ENCODE measurements around the gene MUC6.
A peak's percentile ranks its signal among the peaks of the same experiment; 100 is the strongest.
"Not testable (repeated sequence)": the region's sequence is repeated elsewhere in the genome, so short reads cannot be mapped to it uniquely, and the experiment has no call there.

The MUC6 gene

GRCh38 chr11:987671-988070 is 48.8 kb downstream of the MUC6 start:
- no peak for DNase-seq (ENCODE audit: low spot score)

DNA sequence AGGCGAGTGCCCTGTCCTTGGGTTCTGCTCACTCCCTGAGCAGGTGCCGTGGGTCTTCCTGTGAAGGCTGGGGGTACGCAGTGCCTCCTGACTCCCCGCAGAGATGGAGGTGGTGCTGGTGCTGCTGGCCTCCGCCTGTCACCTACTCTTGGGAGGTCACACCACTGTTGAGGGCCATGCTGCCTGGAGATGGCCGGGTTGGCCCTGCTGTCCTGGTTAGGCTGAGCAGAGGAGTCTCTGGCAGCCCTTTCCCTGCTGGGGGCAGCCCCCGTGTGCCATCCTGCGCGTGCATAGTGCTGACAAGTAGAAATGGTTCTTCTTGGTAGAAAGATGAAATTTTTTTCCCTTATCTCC is 49.6 kb downstream of the MUC6 start:
- DNase-seq (ENCODE audit: low spot score): no peak

DNA sequence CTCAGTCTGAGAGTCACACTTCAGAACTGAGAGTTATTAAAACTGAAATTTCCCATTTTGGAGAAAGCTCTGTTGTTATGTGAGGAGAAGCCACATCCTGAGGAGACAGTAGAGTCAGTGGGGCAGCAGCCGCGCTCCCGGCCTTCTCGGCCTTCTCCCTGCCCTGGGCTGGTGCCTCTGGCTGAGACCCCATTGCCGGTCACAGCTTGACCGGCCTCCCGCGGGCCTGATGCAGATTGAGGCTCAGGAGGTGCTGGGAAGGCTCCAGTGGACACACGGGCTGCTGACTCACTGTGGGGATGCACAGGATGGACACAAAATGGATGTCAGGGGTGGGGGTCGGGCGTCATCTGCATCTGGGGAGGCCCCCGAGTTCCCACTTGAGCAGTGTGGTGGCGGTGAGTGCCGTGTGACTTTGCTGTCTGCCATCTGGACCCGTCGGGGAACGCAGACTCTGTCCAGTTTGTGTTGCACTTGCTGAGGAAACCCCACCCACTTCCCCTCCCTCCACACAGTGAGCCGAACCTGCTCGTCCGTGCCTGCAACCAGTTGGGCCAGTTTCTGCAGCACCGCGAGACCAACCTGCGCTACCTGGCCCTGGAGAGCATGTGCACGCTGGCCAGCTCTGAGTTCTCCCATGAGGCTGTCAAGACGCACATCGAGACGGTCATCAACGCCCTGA is 50.1 kb downstream of the MUC6 start:
- DNase-seq (ENCODE audit: low spot score): no peak

DNA sequence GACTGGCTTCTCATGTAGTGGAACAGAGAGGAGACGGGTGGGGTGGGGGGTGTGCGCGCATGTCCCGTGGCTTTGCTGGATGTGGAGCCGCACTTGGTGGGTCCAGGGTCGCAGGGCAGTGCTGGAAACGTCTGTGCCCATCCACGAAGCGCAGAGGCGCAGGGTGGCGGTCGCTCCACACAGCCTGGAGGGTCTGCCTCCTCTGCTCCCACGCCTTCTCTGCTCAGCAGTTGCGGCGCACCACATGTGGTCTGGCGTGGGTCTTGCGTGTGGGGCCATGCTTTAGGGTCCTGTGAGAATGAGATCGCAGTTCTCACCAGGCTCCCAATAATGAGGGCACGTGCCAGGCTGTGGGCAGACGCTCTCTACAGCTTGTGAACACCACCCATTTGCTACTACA is 50.7 kb downstream of the MUC6 start:
- DNase-seq (ENCODE audit: low spot score): no peak

- no peak for DNase-seq (ENCODE audit: low spot score)
These were observed 51.1 kb downstream of the MUC6 start for GRCh38 chr11:985406-985805.

- no peak for DNase-seq (ENCODE audit: low spot score)
These were observed 52.0 kb downstream of the MUC6 start for GRCh38 chr11:984546-984945.

DNA sequence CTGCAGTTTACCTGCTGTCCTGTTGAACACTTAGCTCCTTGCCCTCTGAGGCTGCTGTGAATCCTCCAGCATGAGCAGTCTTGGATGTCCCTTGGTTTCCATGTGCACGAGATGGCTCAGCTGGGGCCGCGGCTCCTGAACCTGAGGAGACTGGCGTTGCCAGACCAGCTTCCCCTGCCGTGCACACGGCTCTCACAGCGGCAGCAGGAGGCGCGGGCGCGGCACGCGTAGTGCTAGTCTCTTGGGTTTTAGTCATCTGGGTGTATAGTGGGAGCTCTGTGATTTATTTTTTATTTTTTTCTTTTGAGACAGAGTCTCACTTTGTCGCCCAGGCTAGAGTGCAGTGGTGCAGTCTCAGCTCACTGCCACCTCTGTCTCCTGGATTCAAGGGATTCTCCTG is 54.8 kb downstream of the MUC6 start:
- DNase-seq (ENCODE audit: low spot score): no peak

DNA sequence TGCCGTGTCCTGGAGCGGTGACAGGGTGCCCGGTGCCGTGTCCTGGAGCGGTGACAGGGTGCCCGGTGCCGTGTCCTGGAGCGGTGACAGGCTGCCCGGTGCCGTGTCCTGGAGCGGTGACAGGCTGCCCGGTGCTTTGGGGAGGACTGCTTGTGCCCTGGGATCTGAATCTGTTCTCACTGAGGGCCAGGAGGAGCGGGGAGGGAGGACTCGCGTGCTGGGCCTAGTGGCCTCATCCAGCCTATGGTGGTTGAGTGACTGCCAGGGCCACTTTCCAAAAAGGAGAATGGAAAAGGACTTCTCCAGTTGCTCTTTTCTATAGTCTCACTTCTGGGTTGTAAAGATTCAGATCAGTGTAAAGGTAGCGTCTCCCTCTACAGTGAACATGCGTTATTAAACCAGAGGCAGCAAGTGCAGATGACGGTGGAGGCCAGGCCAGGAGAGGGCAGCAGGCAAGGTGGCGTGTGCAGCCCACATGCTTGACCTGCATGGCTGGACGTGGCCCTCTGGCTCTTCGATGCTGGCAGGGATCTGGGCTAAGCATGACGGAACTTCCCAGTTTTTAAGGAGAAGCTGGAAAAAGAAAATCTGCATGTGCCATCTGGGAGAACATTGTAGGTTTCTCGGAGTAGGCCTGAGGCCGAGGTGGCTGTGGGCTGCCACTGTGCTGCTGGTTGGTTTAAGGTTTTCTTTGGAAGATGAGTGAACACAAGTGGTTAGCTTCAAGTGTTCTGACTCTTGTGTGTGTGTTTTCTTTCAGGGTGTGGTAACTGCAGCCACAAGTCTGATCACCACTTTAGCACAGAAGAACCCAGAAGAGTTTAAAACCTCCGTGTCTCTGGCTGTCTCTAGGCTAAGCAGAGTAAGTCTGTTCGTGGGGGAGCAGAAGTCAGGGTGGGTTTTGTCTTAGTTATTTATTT is 55.8 kb downstream of the MUC6 start:
- no peak for DNase-seq (ENCODE audit: low spot score)

DNA sequence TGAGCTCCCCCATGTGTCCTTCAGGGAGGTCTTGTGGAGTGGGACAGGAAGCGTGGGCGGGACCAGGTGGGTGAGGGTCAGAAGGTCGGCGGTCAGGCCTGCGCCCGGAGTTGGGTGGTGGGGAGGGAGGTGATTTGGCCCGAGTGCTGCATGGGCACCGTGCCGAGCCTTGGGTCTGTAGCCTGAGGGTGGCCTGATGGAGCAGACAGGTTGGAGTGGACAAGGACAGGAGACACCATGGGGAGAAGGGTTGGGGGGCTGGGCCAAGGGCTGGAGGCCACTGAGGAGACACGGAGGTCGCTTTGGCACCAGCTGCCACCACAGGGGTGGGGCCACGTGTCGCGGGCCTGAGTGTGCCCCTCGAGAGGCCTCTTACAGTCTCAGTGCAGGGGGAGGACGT is 57.7 kb downstream of the MUC6 start:
- DNase-seq (ENCODE audit: low spot score): no peak

GRCh38 chr11:977830-978720 is 58.4 kb downstream of the MUC6 start:
- no peak for DNase-seq (ENCODE audit: low spot score)

- no peak for DNase-seq (ENCODE audit: low spot score)
These were observed 59.9 kb downstream of the MUC6 start for GRCh38 chr11:976431-977160.

DNA sequence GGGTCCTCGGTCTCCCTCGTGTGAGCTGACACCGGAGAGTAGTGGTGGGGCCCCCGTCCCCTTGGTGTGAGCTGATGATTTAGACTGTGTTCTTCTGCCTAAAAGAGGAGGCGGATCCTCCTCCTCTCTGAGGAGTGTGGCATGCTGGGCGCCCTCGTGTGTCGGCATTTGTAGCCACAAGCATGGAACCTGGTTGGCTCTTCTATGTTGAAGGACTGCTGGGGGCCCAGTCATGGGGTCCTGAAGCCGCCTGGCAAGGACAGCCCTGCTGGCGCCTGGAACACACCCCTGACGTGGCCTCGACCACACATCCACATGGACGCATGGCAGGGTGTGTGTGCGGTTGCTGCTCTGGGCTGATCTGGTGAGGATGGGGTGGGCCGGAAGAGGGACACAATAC is 60.7 kb downstream of the MUC6 start:
- peak; percentile 18 for DNase-seq (ENCODE audit: low spot score)

GRCh38 chr11:975376-975775 is 61.1 kb downstream of the MUC6 start:
- DNase-seq (ENCODE audit: low spot score): not testable (repeated sequence)

GRCh38 chr11:973237-973636 is 63.3 kb downstream of the MUC6 start:
- DNase-seq (ENCODE audit: low spot score): no peak

GRCh38 chr11:972523-973211 is 63.9 kb downstream of the MUC6 start:
- no peak for DNase-seq (ENCODE audit: low spot score)

- no peak for DNase-seq (ENCODE audit: low spot score)
These were observed 64.7 kb downstream of the MUC6 start for GRCh38 chr11:971731-972365.

DNA sequence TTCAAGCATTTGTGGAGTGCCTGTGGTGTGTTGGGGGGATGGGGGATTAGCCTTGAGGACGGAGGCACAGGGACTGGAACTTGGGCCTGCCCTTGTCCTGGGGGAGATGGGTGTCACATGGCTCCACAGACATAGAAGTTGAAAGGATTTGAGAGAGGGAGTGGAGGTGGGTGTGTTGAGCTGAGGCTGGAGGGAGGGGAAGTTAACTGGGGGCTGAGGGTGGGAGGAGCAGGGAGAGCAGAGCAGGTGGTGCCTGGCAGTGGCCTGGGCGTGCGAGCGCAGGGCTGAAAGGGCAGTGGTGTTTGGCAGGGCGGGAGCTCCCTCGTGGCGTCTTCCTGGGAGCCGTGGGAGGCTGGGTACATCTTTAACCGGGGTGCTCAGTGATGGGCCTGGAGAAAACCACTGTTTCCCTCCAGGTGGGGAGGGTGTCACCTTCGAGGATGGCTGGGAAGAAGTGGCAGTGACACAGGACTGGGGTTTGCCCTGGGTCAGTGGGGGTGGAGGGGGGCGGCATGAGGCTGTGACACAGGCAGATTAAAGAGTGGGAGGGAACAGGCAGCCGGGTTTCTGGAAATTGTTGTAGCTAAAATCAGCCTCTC is 65.3 kb downstream of the MUC6 start:
- DNase-seq (ENCODE audit: low spot score): no peak

GRCh38 chr11:970319-970871 is 66.1 kb downstream of the MUC6 start:
- DNase-seq (ENCODE audit: low spot score): peak; percentile 19

GRCh38 chr11:969651-970205 is 66.8 kb downstream of the MUC6 start:
- no peak for DNase-seq (ENCODE audit: low spot score)

DNA sequence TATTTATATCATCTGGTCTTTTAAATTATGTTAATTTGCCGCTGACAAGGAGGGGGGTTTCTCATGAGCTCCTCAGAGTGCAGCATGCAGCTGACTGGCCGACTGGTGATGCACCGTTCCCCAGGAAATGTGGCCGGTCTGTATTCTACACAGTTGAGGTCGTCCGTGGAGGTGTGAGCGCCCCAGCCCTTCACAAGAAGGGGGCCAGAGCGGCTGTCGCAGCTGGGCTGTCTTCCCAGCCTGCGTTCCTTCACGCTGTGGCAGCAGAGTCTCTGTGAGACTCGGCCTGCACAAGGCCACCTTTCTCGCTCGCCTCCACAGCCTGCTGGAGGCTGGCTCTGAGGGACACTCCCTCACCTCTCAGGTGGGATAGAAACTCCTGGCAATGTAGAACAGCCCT is 67.7 kb downstream of the MUC6 start:
- no peak for DNase-seq (ENCODE audit: low spot score)
